PC-9 (cell line): Measurements from ENCODE around the gene LCE6A. TPM values are rescaled to one million over a fixed set of nuclear protein-coding genes. Genes with fewer than 3 reads are reported as not detected.

Experiments used
- BruUV-seq: library from RNA; stranded (reverse); fragments of 400-500 nt; replicated peaks from 2 replicates; lab custom pipeline; 2021; lab: Mats Ljungman, UMichigan
- CTCF ChIA-PET: fragments of 300-600 bp; sonication (Branson Sonifier 250); formaldehyde crosslinking; loops from one replicate; lab custom pipeline; 2022; ENCODE audit warnings: antibody characterized with exemption; lab: Charles Lee
- POLR2A ChIA-PET: fragments of 300-600 bp; sonication (Branson Sonifier 250); formaldehyde crosslinking; loops from one replicate; lab custom pipeline; 2022; ENCODE audit warnings: antibody characterized with exemption; ENCODE audit not compliant: unreplicated experiment; lab: Charles Lee
- DNase-seq, 2 experiments: peaks; one replicate each; pipeline versions ENCODE4 v3.0.0 to v3.0.0-alpha.2; 2015 to 2022; ENCODE audit warnings: mixed read lengths in 1 of 2
- H2AFZ ChIP-seq: fragments of 200-600 bp; sonication (generic); 2 replicates; pipeline ENCODE4 v1.8.1; 2017; ENCODE audit warnings: antibody characterized with exemption
- H3F3A ChIP-seq: fragments of 200-600 bp; sonication (generic); 2 replicates; pipeline ENCODE4 v1.8.1; 2017; ENCODE audit warnings: antibody characterized with exemption, mild to moderate bottlenecking, low read depth; ENCODE audit not compliant: insufficient read depth
- H3K27ac ChIP-seq: fragments of 200-600 bp; sonication (generic); 2 replicates; pipeline ENCODE4 v1.6.1; 2016; ENCODE audit warnings: mixed run types
- H3K27me3 ChIP-seq: fragments of 200-600 bp; sonication (generic); 2 replicates; pipeline ENCODE4 v1.6.1; 2016; ENCODE audit warnings: low read depth, mixed run types; ENCODE audit not compliant: insufficient read depth
- H3K36me3 ChIP-seq: fragments of 200-600 bp; sonication (generic); 2 replicates; pipeline ENCODE4 v1.6.1; 2016; ENCODE audit warnings: low read depth, mixed run types
- H3K4me1 ChIP-seq: fragments of 200-600 bp; sonication (generic); replicated peaks from 2 replicates; pipeline ENCODE4 v1.6.1; 2016; ENCODE audit warnings: mixed run types; ENCODE audit not compliant: insufficient read depth
- H3K4me2 ChIP-seq: fragments of 200-600 bp; sonication (generic); 2 replicates; pipeline ENCODE4 v1.6.1; 2017; ENCODE audit warnings: mixed run types
- H3K4me3 ChIP-seq: fragments of 200-600 bp; sonication (generic); 2 replicates; pipeline ENCODE4 v1.6.1; 2016; ENCODE audit warnings: mixed run types
- H3K79me2 ChIP-seq: fragments of 200-600 bp; sonication (generic); 2 replicates; pipeline ENCODE4 v1.6.1; 2017; ENCODE audit warnings: low read depth, mixed run types
- H3K9me2 ChIP-seq: fragments of 200-600 bp; sonication (generic); 2 replicates; pipeline ENCODE4 v1.8.1; 2017; ENCODE audit warnings: mild to moderate bottlenecking; ENCODE audit not compliant: insufficient read depth
- H3K9me3 ChIP-seq: fragments of 200-600 bp; sonication (generic); 2 replicates; pipeline ENCODE4 v1.8.1; 2016; ENCODE audit warnings: low read depth; ENCODE audit not compliant: insufficient read depth
- H4K20me1 ChIP-seq: fragments of 200-600 bp; sonication (generic); 2 replicates; pipeline ENCODE4 v1.8.1; 2017; ENCODE audit not compliant: insufficient read depth
- EZH2 ChIP-seq: fragments of 200-600 bp; sonication (generic); IDR thresholded peaks from 2 replicates; pipeline ENCODE4 v1.8.0; 2017; ENCODE audit warnings: antibody characterized with exemption, low read depth
- intact Hi-C: fragments of 100-400 bp; cut with micrococcal nuclease; formaldehyde crosslinking; loops from one replicate; pipeline ENCODE4 v1.10.0; 2022; ENCODE audit not compliant: unreplicated experiment
- total RNA-seq: library from RNA; stranded (reverse); gene quantifications from 2 replicates; pipeline ENCODE4 v1.2.3, GENCODE V29; 2021
- TF ChIP-seq, protein P1 (sequence below): fragments of 200-600 bp; sonication (generic); conservative IDR thresholded peaks from 2 replicates; pipeline ENCODE4 v1.6.1; 2017; ENCODE audit warnings: mixed run types, antibody characterized with exemption, mild to moderate bottlenecking, moderate library complexity

Gene LCE6A
- total RNA-seq, 1 experiment from 2014 or later = not detected

DNA sequence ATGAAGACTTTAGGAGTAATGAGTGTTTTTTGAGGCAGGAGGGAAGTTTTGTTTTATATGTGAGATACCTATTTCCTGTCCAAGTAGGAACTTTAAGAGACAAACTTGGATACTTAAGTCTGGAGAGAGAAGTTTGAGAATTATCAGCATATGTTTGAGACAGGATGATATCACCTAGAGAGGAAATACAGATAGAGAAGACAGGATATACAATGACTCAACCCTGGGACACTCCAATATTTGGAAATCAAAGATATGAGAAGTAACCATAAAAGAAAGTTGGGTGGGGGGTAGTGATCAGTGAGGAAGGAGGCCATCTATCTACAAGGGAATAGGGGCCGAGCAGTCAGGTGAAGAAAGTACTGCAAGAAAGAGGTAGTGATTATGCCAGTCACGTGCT lies 23.7 kb downstream of the LCE6A start:
- Histone ChIP-seq H3K9me2 (no peaks in the 10 kb centered on the region), H3K4me1 (no peaks in the 10 kb centered on the region), H3K27ac (no peak overlapping the region), H4K20me1 (no peaks in the 10 kb centered on the region), H3K4me3 (no peak overlapping the region), H3K4me2 (no peak overlapping the region), H3K27me3 (no peaks in the 10 kb centered on the region), H3K9me3 (no peaks in the 10 kb centered on the region), H2AFZ (no peak overlapping the region), H3K79me2 (no peaks in the 10 kb centered on the region), H3F3A (no peaks in the 10 kb centered on the region), H3K36me3 (no peaks in the 10 kb centered on the region)
- DNase-seq = no peak
- intact Hi-C loops = no loop called here
- TF ChIP-seq EZH2 = no peak
- TF ChIP-seq, protein P1, sequence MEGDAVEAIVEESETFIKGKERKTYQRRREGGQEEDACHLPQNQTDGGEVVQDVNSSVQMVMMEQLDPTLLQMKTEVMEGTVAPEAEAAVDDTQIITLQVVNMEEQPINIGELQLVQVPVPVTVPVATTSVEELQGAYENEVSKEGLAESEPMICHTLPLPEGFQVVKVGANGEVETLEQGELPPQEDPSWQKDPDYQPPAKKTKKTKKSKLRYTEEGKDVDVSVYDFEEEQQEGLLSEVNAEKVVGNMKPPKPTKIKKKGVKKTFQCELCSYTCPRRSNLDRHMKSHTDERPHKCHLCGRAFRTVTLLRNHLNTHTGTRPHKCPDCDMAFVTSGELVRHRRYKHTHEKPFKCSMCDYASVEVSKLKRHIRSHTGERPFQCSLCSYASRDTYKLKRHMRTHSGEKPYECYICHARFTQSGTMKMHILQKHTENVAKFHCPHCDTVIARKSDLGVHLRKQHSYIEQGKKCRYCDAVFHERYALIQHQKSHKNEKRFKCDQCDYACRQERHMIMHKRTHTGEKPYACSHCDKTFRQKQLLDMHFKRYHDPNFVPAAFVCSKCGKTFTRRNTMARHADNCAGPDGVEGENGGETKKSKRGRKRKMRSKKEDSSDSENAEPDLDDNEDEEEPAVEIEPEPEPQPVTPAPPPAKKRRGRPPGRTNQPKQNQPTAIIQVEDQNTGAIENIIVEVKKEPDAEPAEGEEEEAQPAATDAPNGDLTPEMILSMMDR = no peak
- CTCF ChIA-PET = interaction anchor here (0.6 kb wide), 1 partner anchor 399 kb away, joined by 3 read pairs; no protein-coding TSS in a partner anchor
- BruUV-seq = no TSS peak
- POLR2A ChIA-PET = no interaction called here

DNA sequence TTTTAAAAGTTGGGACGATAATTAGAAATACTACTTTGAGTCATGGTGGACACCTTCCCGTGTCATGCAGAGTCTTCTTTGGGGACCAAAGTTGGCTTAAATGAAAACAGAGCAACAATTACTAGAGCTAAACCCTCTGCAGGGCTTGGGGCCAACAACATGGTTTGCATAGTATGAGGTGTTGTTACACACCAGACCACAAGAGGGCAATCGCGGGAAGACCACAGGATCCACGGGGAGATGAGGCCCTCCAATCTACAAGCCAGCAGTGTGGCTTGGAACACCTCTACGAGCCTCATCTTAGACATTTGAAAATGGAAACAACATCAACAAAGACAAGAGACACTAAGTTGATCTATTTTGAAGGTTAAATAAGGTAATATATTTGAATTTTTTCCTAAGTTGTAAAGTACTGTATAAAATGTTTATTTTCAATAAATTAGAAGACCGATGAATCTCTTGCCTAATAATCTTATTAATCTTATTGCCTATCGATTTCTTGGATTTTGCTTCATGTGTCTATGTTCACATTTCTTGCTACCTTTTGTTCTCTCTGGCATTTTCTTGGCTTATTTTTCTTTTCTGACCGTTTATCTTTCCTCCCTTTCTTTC lies 27.3 kb downstream of the LCE6A start:
- Histone ChIP-seq H3K36me3 (no peaks in the 10 kb centered on the region), H3K27ac (no peak overlapping the region), H3K4me1 (peaks cover 9% of the 10 kb centered on the region; the same call in 1 of the 2 replicates), H3K27me3 (no peaks in the 10 kb centered on the region), H3K9me3 (no peaks in the 10 kb centered on the region), H4K20me1 (no peaks in the 10 kb centered on the region), H3K79me2 (no peaks in the 10 kb centered on the region), H3F3A (no peaks in the 10 kb centered on the region), H3K4me3 (no peak overlapping the region), H2AFZ (no peak overlapping the region), H3K4me2 (no peak overlapping the region), H3K9me2 (no peaks in the 10 kb centered on the region)
- ChIA-PET POLR2A (interaction anchor here (1.0 kb wide), 1 partner anchor 56 kb away, joined by 10 read pairs; no protein-coding TSS in a partner anchor), CTCF (interaction anchor here (1.0 to 2.0 kb wide), 4 partner anchors 56 to 326 kb away, joined by 4 to 7 read pairs (median 4); no protein-coding TSS in a partner anchor)
- TF ChIP-seq, protein P1 = peak; percentile 65
- no peak for TF ChIP-seq EZH2
- DNase-seq = peak in 1 of 2 experiments; percentile 14
- intact Hi-C loops = loop anchor here (1.0 to 5.0 kb wide), 2 partner anchors 37 to 322 kb away; partner anchors contain the start of gene IVL
- BruUV-seq = no TSS peak

DNA sequence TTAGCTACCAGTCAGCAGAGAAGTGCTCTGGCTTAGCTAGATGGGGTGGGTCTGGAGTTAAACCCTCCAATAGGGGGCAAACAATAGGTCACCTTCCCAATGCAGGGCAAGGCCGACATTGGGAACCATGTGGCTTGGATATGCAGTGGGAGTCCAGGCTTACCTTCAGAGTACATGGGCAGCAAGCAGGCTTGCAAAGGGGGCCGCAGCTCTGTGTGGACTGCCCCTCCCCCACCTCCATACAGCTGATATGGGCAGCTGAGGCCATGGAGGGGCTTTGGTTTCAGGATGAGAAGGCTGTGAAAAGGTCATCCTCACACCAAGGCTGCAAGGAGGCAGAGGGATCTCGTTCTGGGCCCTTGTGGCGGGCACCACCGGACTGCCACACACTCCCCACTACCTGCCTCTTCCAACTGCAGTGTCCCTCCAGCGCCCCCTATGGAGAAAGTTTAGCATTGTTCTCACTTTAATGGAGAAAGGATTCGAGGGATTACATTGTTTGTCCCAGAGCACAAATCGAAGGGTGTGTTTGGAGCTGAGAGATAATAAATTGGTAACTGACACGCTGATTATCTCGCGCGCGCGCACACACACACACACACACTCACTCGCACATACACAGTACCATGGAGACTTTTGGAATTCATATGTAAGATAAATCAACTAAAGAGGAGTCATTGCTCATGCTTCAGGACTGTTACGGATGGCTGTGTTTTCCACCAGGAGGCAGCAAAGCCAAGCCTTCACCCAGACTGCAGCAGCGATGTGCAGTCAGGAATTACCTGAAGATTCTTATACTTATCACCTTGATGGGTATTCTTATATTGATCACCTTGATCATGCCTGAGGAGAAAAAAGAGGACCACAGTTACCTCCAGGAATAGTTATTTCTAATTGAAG lies 28.4 kb downstream of the LCE6A start:
- no TSS peak for BruUV-seq

More for the DNA sequence above, 28.4 kb downstream of the LCE6A start:
- Histone ChIP-seq H3K36me3 (no peaks in the 10 kb centered on the region), H3K9me2 (no peaks in the 10 kb centered on the region), H3K79me2 (no peaks in the 10 kb centered on the region), H2AFZ (no peak overlapping the region), H4K20me1 (no peaks in the 10 kb centered on the region), H3F3A (no peaks in the 10 kb centered on the region), H3K4me1 (peaks cover 9% of the 10 kb centered on the region; the same call in 1 of the 2 replicates), H3K27ac (no peak overlapping the region), H3K27me3 (no peaks in the 10 kb centered on the region), H3K9me3 (no peaks in the 10 kb centered on the region), H3K4me2 (no peak overlapping the region), H3K4me3 (no peak overlapping the region)
- ChIA-PET POLR2A (no interaction called here), CTCF (interaction anchor here (0.6 to 2.0 kb wide), 4 partner anchors 55 to 322 kb away, joined by 3 to 7 read pairs (median 4); no protein-coding TSS in a partner anchor)
- TF ChIP-seq, protein P1 = peak; percentile 81
- TF ChIP-seq EZH2 = no peak
- intact Hi-C loops = loop anchor here (1.0 to 5.0 kb wide), 4 partner anchors 36 to 352 kb away; partner anchors contain the start of gene IVL
- DNase-seq = peak; percentile 42 to 48
